GM23248 (cell line): Measurements from ENCODE around the gene RAB4B.

ENCODE experiments used
- EZH2 ChIP-seq: fragments of 200-600 bp; sonication (generic); IDR thresholded peaks from 2 replicates; pipeline ENCODE4 v1.6.1; 2018; ENCODE audit warnings: antibody characterized with exemption, mild to moderate bottlenecking; ENCODE audit not compliant: insufficient read depth, poor library complexity, severe bottlenecking
- EZH2phosphoT487 ChIP-seq: fragments of 200-600 bp; sonication (generic); IDR thresholded peaks from 2 replicates; pipeline ENCODE4 v1.6.1; 2018; ENCODE audit warnings: antibody characterized with exemption, moderate library complexity, mild to moderate bottlenecking, low read depth; ENCODE audit not compliant: insufficient read depth

DNA sequence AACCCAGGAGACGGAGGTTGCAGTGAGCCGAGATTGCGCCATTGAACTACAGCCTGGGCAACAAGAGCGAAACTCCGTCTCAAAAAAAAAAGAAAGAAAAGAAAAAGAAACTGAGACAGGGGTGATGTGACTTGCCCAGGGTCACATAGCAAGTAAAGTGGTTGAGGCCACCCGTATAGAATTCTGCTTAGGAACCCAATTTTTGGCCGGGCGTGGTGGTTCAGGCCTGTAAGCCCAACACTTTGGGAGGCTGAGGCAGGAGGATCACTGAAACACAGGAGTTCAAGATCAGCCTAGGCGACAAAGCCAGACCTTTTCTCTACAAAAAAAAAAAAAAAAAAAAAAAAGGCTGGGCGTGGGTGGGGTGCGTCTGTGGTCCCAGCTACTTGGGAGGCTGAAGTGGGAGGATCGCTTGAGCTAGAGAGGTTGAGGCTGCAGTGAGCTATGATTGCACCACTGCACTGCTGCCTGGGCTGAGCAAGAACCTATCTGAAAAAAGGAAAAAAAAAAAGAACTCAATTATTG, 25.7 kb upstream of the RAB4B start:
- no peak for TF ChIP-seq EZH2
- TF ChIP-seq EZH2phosphoT487 = no peak
